HCT116 (cell line): ENCODE results near the gene ARHGEF18. TPM values are rescaled to one million over a fixed set of nuclear protein-coding genes. Genes with fewer than 3 reads are reported as not detected.

ENCODE experiments used
- ATAC-seq: fragments of 200-7000 bp; cut with Tn5 transposase; 2 replicates; pipeline ENCODE4 v1.9.1; 2020; ENCODE audit warnings: mild to moderate bottlenecking, moderate library complexity
- BruUV-seq: library from RNA; stranded (reverse); fragments of 400-500 nt; replicated peaks from 2 replicates; lab custom pipeline; 2021; lab: Mats Ljungman, UMichigan
- CTCF ChIA-PET: fragments of 300-600 bp; sonication (Branson Sonifier 250); formaldehyde crosslinking; loops from one replicate; lab custom pipeline; 2021; ENCODE audit warnings: antibody characterized with exemption; lab: Charles Lee
- POLR2A ChIA-PET: fragments of 300-600, 350-600 bp; sonication (Branson Sonifier 250); formaldehyde crosslinking; loops from one replicate; lab custom pipeline; 2021; ENCODE audit warnings: antibody characterized with exemption; lab: Charles Lee
- RAD21 ChIA-PET, 2 experiments: fragments of 300-600 bp; sonication (Branson Sonifier 250); formaldehyde crosslinking; loops; one replicate each; lab custom pipeline; 2023; ENCODE audit warnings: low total read pairs in 2 of 2; ENCODE audit not compliant: uncharacterized antibody in 2 of 2, unreplicated experiment in 2 of 2, low non-redundant PET in 1 of 2; lab: Charles Lee
- DNase-seq: peaks from one replicate; pipeline ENCODE4 v3.0.0-alpha.2; 2010; ENCODE audit warnings: low read depth, low spot score
- H2AFZ ChIP-seq: fragments of 200-600 bp; shearing (Covaris generic), sonication (generic); 2 replicates; pipeline ENCODE4 v1.6.1; 2017; ENCODE audit warnings: low read depth, mixed run types, mixed read lengths, antibody characterized with exemption, low read length; ENCODE audit not compliant: poor library complexity, severe bottlenecking
- H3K27ac ChIP-seq: 2 replicates; pipeline ENCODE4 v1.5.1; 2012; ENCODE audit warnings: low read depth, low read length
- H3K27me3 ChIP-seq: fragments of 200-600 bp; sonication (generic); 2 replicates; pipeline ENCODE4 v1.6.1; 2016; ENCODE audit warnings: mixed run types, low read length, mixed read lengths; ENCODE audit not compliant: insufficient read depth
- H3K36me3 ChIP-seq, 2 experiments: fragments of 200-500 bp in 1 of 2; fragments of 200-600 bp in 1 of 2; sonication (Bioruptor generic) in 1 of 2; sonication (generic) in 1 of 2; 2 replicates each; pipeline versions ENCODE4 v1.5.1 to v1.6.1; 2014 to 2016; ENCODE audit warnings: low read length in 2 of 2, inconsistent platforms in 1 of 2, mixed read lengths in 1 of 2, mixed run types in 1 of 2; ENCODE audit not compliant: insufficient read depth in 2 of 2, control insufficient read depth in 1 of 2
- H3K4me1 ChIP-seq, 2 experiments: fragments of 200-600 bp in 1 of 2; sonication (generic) in 1 of 2; 2 replicates each; pipeline versions ENCODE4 v1.5.1 to v1.6.1; 2012 to 2017; ENCODE audit warnings: low read length in 2 of 2, inconsistent platforms in 1 of 2, mild to moderate bottlenecking in 1 of 2, mixed read lengths in 1 of 2, mixed run types in 1 of 2, moderate library complexity in 1 of 2; ENCODE audit not compliant: insufficient read depth in 2 of 2, control insufficient read depth in 1 of 2
- H3K4me2 ChIP-seq: fragments of 200-600 bp; sonication (generic); 2 replicates; pipeline ENCODE4 v1.6.1; 2017; ENCODE audit warnings: mixed run types, low read length, mixed read lengths
- H3K4me3 ChIP-seq, 2 experiments: fragments of 200-600 bp in 1 of 2; sonication (generic) in 1 of 2; replicated peaks in 1 of 2; 2 replicates each; pipeline ENCODE4 v1.5.1; 2011 to 2016; ENCODE audit warnings: low read length in 2 of 2, control low read depth in 1 of 2, low read depth in 1 of 2, mild to moderate bottlenecking in 1 of 2, mixed read lengths in 1 of 2, mixed run types in 1 of 2
- H3K79me2 ChIP-seq: fragments of 200-600 bp; sonication (generic); 2 replicates; pipeline ENCODE4 v1.6.1; 2017; ENCODE audit warnings: mild to moderate bottlenecking, mixed run types, low read length, moderate library complexity, mixed read lengths; ENCODE audit not compliant: insufficient read depth
- H3K9ac ChIP-seq: fragments of 200-600 bp; sonication (generic); 2 replicates; pipeline ENCODE4 v1.6.1; 2016; ENCODE audit warnings: low read length, mixed read lengths
- H3K9me2 ChIP-seq: fragments of 200-600 bp; sonication (generic), shearing (Covaris generic); 2 replicates; pipeline ENCODE4 v1.6.1; 2017; ENCODE audit warnings: mixed run types, mild to moderate bottlenecking, moderate library complexity; ENCODE audit not compliant: insufficient read depth
- H3K9me3 ChIP-seq, 2 experiments: fragments of 200-500 bp in 1 of 2; fragments of 200-600 bp in 1 of 2; sonication (Bioruptor generic) in 1 of 2; sonication (generic) in 1 of 2; 2 replicates each; pipeline ENCODE4 v1.6.1; 2014 to 2017; ENCODE audit warnings: low read length in 2 of 2, mixed read lengths in 2 of 2, inconsistent platforms in 1 of 2, low read depth in 1 of 2, mild to moderate bottlenecking in 1 of 2, mixed run types in 1 of 2, moderate library complexity in 1 of 2; ENCODE audit not compliant: control insufficient read depth in 1 of 2, insufficient read depth in 1 of 2
- H4K20me1 ChIP-seq: fragments of 200-600 bp; sonication (generic), shearing (Covaris generic); 2 replicates; pipeline ENCODE4 v1.6.1; 2017; ENCODE audit warnings: mixed run types, mild to moderate bottlenecking, moderate library complexity; ENCODE audit not compliant: insufficient read depth
- CTCF ChIP-seq, 3 experiments: fragments of 200-600 bp in 1 of 3; sonication (generic) in 1 of 3; IDR thresholded peaks in 2 of 3; conservative IDR thresholded peaks in 1 of 3; 2 replicates each; pipeline ENCODE4 v1.5.1; 2012 to 2017; ENCODE audit warnings: low read depth in 2 of 3, low read length in 2 of 3, antibody characterized with exemption in 1 of 3, borderline replicate concordance in 1 of 3, control low read depth in 1 of 3, mild to moderate bottlenecking in 1 of 3, mixed read lengths in 1 of 3, mixed run types in 1 of 3, moderate library complexity in 1 of 3; ENCODE audit not compliant: insufficient read depth in 1 of 3
- EGR1 ChIP-seq: IDR thresholded peaks from 2 replicates; pipeline ENCODE4 v1.6.1; 2012; ENCODE audit warnings: low read depth
- EZH2 ChIP-seq: fragments of 200-600 bp; sonication (generic); IDR thresholded peaks from 2 replicates; pipeline ENCODE4 v1.6.1; 2017; ENCODE audit warnings: antibody characterized with exemption, mixed run types
- MAX ChIP-seq: IDR thresholded peaks from 2 replicates; pipeline ENCODE4 v1.6.1; 2012
- POLR2A ChIP-seq: IDR thresholded peaks from 2 replicates; pipeline ENCODE4 v1.7.0; 2011; ENCODE audit warnings: borderline replicate concordance; ENCODE audit not compliant: insufficient read depth, insufficient read length; ENCODE audit errors: extremely low read depth
- RAD21 ChIP-seq: IDR thresholded peaks from 2 replicates; pipeline ENCODE4 v1.6.1; 2012; ENCODE audit warnings: low read depth, mild to moderate bottlenecking
- SIN3A ChIP-seq: IDR thresholded peaks from 2 replicates; pipeline ENCODE4 v1.6.1; 2012; ENCODE audit warnings: low read depth
- TCF7L2 ChIP-seq: IDR thresholded peaks from 2 replicates; pipeline ENCODE4 v1.7.0; 2011; ENCODE audit warnings: borderline replicate concordance, inconsistent platforms; ENCODE audit not compliant: insufficient read depth, insufficient read length; ENCODE audit errors: extremely low read depth
- ZNF274 ChIP-seq: fragments of 200-500 bp; sonication (Bioruptor generic); IDR thresholded peaks from 2 replicates; pipeline ENCODE4 v1.6.1; 2014; ENCODE audit warnings: mild to moderate bottlenecking, low read depth, low read length, inconsistent platforms
- intact Hi-C: fragments of 100-400 bp; cut with micrococcal nuclease; formaldehyde crosslinking; loops from 2 replicates; pipeline ENCODE4 v1.10.0; 2022
- total RNA-seq: library from RNA; stranded (reverse); gene quantifications from one replicate; pipeline ENCODE4 v1.2.1, GENCODE V29; 2021; ENCODE audit not compliant: unreplicated experiment

ARHGEF18 gene
- total RNA-seq, 1 experiment from 2014 or later = 32.2 TPM

DNA sequence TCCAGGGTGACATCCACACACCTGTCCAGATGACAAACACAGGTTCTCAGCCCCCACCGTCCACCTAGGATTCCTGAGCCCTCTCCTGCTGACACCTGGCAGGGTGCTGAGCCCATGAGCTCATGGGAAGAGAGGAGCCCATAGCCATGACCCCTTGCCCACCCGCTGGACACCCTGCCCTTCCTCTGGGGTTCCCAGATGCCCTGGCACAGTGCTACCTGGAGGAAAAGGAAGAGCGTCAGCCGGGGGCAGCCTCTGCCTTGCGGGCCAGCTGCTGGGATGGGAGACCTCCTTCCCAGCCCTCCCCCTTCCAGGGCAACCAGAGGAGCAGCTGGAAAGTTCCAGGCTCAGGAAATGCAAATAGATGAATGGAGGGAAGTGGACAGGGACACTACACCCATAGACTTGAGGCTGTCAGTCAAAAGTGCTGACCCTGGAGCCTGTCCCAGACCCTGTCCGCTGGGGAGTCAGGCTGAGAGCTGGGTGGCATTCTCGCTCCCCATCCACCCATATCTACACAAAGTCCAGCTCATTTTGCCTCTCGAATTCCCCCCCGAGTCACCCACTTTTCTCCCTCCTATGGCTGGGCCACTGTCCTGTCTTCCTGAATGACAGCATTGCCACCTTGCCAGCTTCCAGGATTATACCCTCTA is 12.3 kb upstream of the ARHGEF18 start:
- H3K36me3 ChIP-seq = no peaks in the 10 kb centered on the region
- peaks cover 0 to 9% of the 10 kb centered on the region in 2 experiments; a peak in 2 of 4 replicates for H3K4me1 ChIP-seq
- H3K9ac ChIP-seq = no peak overlapping the region
- intact Hi-C loops = no loop called here
- no peaks in the 10 kb centered on the region for H3K27me3 ChIP-seq
- TF ChIP-seq MAX (no peak), ZNF274 (no peak), CTCF (IDR thresholded peaks at IDR 0.05 in 2 of 3, conservative IDR thresholded peaks at IDR 0.05 in 1 of 3; ENCODE audit: borderline replicate concordance in 1 of 3, insufficient read depth in 1 of 3, low read depth in 2 of 3, low read length in 2 of 3) (no peak), EGR1 (no peak), EZH2 (no peak), SIN3A (no peak), POLR2A (no peak), RAD21 (no peak), TCF7L2 (no peak)
- TF ChIP-seq, all 23 proteins: peak for 0
- Histone ChIP-seq H3K9me3 (no peaks in the 10 kb centered on the region), H2AFZ (no peak overlapping the region), H3K9me2 (no peaks in the 10 kb centered on the region), H3K27ac (no peak overlapping the region), H3K4me2 (no peak overlapping the region), H3K79me2 (no peaks in the 10 kb centered on the region), H4K20me1 (no peaks in the 10 kb centered on the region), H3K4me3 (no peak overlapping the region)
- POLR2A ChIA-PET = no interaction called here
- ATAC-seq (no peak), DNase-seq (no peak)
- CTCF ChIA-PET = no interaction called here
- RAD21 ChIA-PET = interaction anchor here in 1 of 2 experiments (0.5 kb wide), 1 partner anchor 38 kb away, joined by 6 read pairs; no protein-coding TSS in a partner anchor
- BruUV-seq = no TSS peak
